IMR-90 (cell line): ENCODE results near the gene SH3RF3. TPM values are rescaled to one million over a fixed set of nuclear protein-coding genes. Genes with fewer than 3 reads are reported as not detected.
A peak's percentile ranks its signal among the peaks of the same experiment; 100 is the strongest.

Experiments used
- ATAC-seq: fragments of 200-7000 bp; cut with Tn5 transposase; 2 replicates; pipeline ENCODE4 v1.9.1; 2020; ENCODE audit warnings: low read depth, mild to moderate bottlenecking, moderate library complexity
- BruUV-seq: library from RNA; stranded (reverse); fragments of 400-500 nt; replicated peaks from 2 replicates; lab custom pipeline; 2021; lab: Mats Ljungman, UMichigan
- CTCF ChIA-PET: fragments of 300-600 bp; formaldehyde crosslinking; extraction: SDS; loops from one replicate; lab custom pipeline; 2021; ENCODE audit warnings: antibody characterized with exemption; lab: Yijun Ruan, JAX
- POLR2A ChIA-PET: fragments of 300-600 bp; sonication (Branson Sonifier 250); formaldehyde crosslinking; loops from one replicate; lab custom pipeline; 2022; ENCODE audit warnings: antibody characterized with exemption; ENCODE audit not compliant: unreplicated experiment; lab: Charles Lee
- DNase-seq: peaks from one replicate; pipeline ENCODE4 v3.0.0; 2013
- H2AFZ ChIP-seq: replicated peaks from 2 replicates; pipeline ENCODE3; 2013; ENCODE audit warnings: low read length, mild to moderate bottlenecking; ENCODE audit not compliant: poor library complexity
- H2AK5ac ChIP-seq: 2 replicates; pipeline ENCODE4 v1.6.1; 2013; ENCODE audit warnings: low read depth, low read length, inconsistent platforms
- H2AK9ac ChIP-seq: replicated peaks from 2 replicates; pipeline ENCODE3; 2013; ENCODE audit warnings: mild to moderate bottlenecking, low read depth, low read length, moderate library complexity; ENCODE audit not compliant: poor library complexity
- H2BK120ac ChIP-seq: 2 replicates; pipeline ENCODE4 v1.6.1; 2013; ENCODE audit warnings: low read depth, low read length, inconsistent platforms
- H2BK15ac ChIP-seq: 3 replicates; pipeline ENCODE4 v1.6.1; 2013; ENCODE audit warnings: low read depth, low read length, inconsistent platforms
- H2BK20ac ChIP-seq: 2 replicates; pipeline ENCODE4 v1.6.1; 2013; ENCODE audit warnings: low read depth, mild to moderate bottlenecking, inconsistent platforms, low read length, moderate library complexity
- H2BK5ac ChIP-seq: 2 replicates; pipeline ENCODE4 v1.6.1; 2013; ENCODE audit warnings: mild to moderate bottlenecking, low read depth, low read length, inconsistent platforms; ENCODE audit not compliant: poor library complexity, severe bottlenecking
- H3K14ac ChIP-seq: replicated peaks from 2 replicates; pipeline ENCODE4 v1.6.1; 2013; ENCODE audit warnings: low read depth, low read length, inconsistent platforms
- H3K18ac ChIP-seq: 2 replicates; pipeline ENCODE4 v1.6.1; 2013; ENCODE audit warnings: low read depth, low read length, control low read depth
- H3K23ac ChIP-seq: 2 replicates; pipeline ENCODE4 v1.6.1; 2013; ENCODE audit warnings: low read depth, low read length, inconsistent platforms
- H3K27ac ChIP-seq: 2 replicates; pipeline ENCODE4 v1.5.1; 2013; ENCODE audit warnings: mild to moderate bottlenecking, control low read depth, low read length; ENCODE audit not compliant: insufficient read depth
- H3K27me3 ChIP-seq: 2 replicates; pipeline ENCODE4 v1.6.1; 2013; ENCODE audit warnings: low read length; ENCODE audit not compliant: control insufficient read depth, insufficient read depth
- H3K36me3 ChIP-seq: 2 replicates; pipeline ENCODE4 v1.6.1; 2013; ENCODE audit warnings: low read length, mixed read lengths; ENCODE audit not compliant: control insufficient read depth, insufficient read depth
- H3K4ac ChIP-seq: 2 replicates; pipeline ENCODE4 v1.6.1; 2013; ENCODE audit warnings: low read depth, low read length, inconsistent platforms
- H3K4me1 ChIP-seq: 2 replicates; pipeline ENCODE4 v1.6.1; 2013; ENCODE audit warnings: low read length, mixed read lengths; ENCODE audit not compliant: control insufficient read depth, insufficient read depth
- H3K4me2 ChIP-seq: 2 replicates; pipeline ENCODE4 v1.6.1; 2013; ENCODE audit warnings: low read depth, mild to moderate bottlenecking, control low read depth, low read length, moderate library complexity
- H3K4me3 ChIP-seq: 2 replicates; pipeline ENCODE4 v1.5.1; 2013; ENCODE audit warnings: low read depth, mild to moderate bottlenecking, control low read depth, low read length, moderate library complexity; ENCODE audit not compliant: insufficient read depth
- H3K56ac ChIP-seq: 2 replicates; pipeline ENCODE4 v1.6.1; 2013; ENCODE audit warnings: low read length, inconsistent platforms; ENCODE audit not compliant: insufficient read depth; ENCODE audit errors: extremely low read depth
- H3K79me1 ChIP-seq, 2 experiments: 2 replicates each; pipeline ENCODE4 v1.6.1; 2013; ENCODE audit warnings: low read length in 2 of 2, inconsistent platforms in 1 of 2, low read depth in 1 of 2
- H3K9ac ChIP-seq: 2 replicates; pipeline ENCODE4 v1.6.1; 2013; ENCODE audit warnings: low read depth, low read length, control low read depth
- H3K9me1 ChIP-seq: 2 replicates; pipeline ENCODE4 v1.6.1; 2013; ENCODE audit warnings: low read length, inconsistent platforms; ENCODE audit not compliant: insufficient read depth
- H3K9me3 ChIP-seq: 2 replicates; pipeline ENCODE4 v1.6.1; 2013; ENCODE audit warnings: low read length; ENCODE audit not compliant: control insufficient read depth, insufficient read depth
- H4K20me1 ChIP-seq: 2 replicates; pipeline ENCODE4 v1.6.1; 2013; ENCODE audit warnings: low read length, inconsistent platforms; ENCODE audit not compliant: insufficient read depth
- H4K5ac ChIP-seq: 2 replicates; pipeline ENCODE4 v1.6.1; 2013; ENCODE audit warnings: mild to moderate bottlenecking, low read depth, low read length, control low read depth
- H4K8ac ChIP-seq, 2 experiments: 2 replicates each; pipeline ENCODE4 v1.6.1; 2013; ENCODE audit warnings: low read depth in 2 of 2, low read length in 2 of 2, control low read depth in 1 of 2, inconsistent platforms in 1 of 2
- H4K91ac ChIP-seq: 2 replicates; pipeline ENCODE4 v1.6.1; 2013; ENCODE audit warnings: low read depth, low read length, inconsistent platforms; ENCODE audit not compliant: insufficient read depth
- CEBPB ChIP-seq: IDR thresholded peaks from 2 replicates; pipeline ENCODE4 v1.6.1; 2012; ENCODE audit warnings: low read depth, low read length, improper control_type of control experiment
- RAD21 ChIP-seq: IDR thresholded peaks from 2 replicates; pipeline ENCODE4 v1.6.1; 2012; ENCODE audit warnings: low read length, improper control_type of control experiment
- RCOR1 ChIP-seq: IDR thresholded peaks from 2 replicates; pipeline ENCODE4 v1.6.1; 2012; ENCODE audit warnings: mild to moderate bottlenecking, low read length, improper control_type of control experiment; ENCODE audit not compliant: insufficient replicate concordance
- WGBS, 2 experiments: methylation state at CpG; one replicate each; pipeline versions ENCODE4 v1.1.5 to v1.1.7; 2013; ENCODE audit warnings: missing lambda C conversion rate in 2 of 2; ENCODE audit not compliant: insufficient read length in 1 of 2; ENCODE audit errors: extremely low coverage in 2 of 2; 5-methylcytosine and 5-hydroxymethylcytosine counted together
- dilution Hi-C: fragments of 300-500 bp; cut with HindIII; formaldehyde crosslinking; loops from one replicate; pipeline ENCODE4 v1.14.3; 2018; ENCODE audit warnings: low sequenced_read_pairs; ENCODE audit not compliant: unreplicated experiment
- in situ Hi-C: fragments of 300-500 bp; cut with MboI; formaldehyde crosslinking; loops from 3 replicates; pipeline ENCODE4 v1.14.3; 2019; ENCODE audit warnings: low sequenced_read_pairs, inconsistent platforms, mixed read lengths
- intact Hi-C: fragments of 100-400 bp; cut with micrococcal nuclease; formaldehyde crosslinking; loops from 2 replicates; pipeline ENCODE4 v1.10.0; 2022
- polyA plus RNA-seq, 3 experiments: library from polyadenylated mRNA; depleted of rRNA; stranded (reverse); fragments of >200 nt; gene quantifications; 2 replicates each; pipeline ENCODE4 v1.2.3, GENCODE V29; 2012; ENCODE audit warnings: low replicate concordance in 1 of 3
- total RNA-seq: library from RNA; depleted of rRNA; stranded (reverse); fragments of >200 nt; gene quantifications from 2 replicates; pipeline ENCODE4 v1.2.3, GENCODE V29; 2012

Gene SH3RF3
- total and polyA plus RNA-seq, 2 of the 4 experiments (the other 2 are of a cell fraction), result 3.4 to 5.3 TPM

GRCh38 chr2:109189751-109190150 lies 60.7 kb downstream of the SH3RF3 start:
- ChIA-PET CTCF (no interaction called here), POLR2A (no interaction called here)
- H3K18ac ChIP-seq, result no peak overlapping the region
- ATAC-seq, result no peak
- no peak overlapping the region for H2BK5ac ChIP-seq
- H3K36me3 ChIP-seq, result no peaks in the 10 kb centered on the region
- peaks cover 25% of the 10 kb centered on the region for H3K9me1 ChIP-seq
- no peak overlapping the region for H4K5ac ChIP-seq
- H3K9ac ChIP-seq, result no peak overlapping the region
- H2AK9ac ChIP-seq, result no peak overlapping the region
- intact Hi-C loops, result no loop called here
- H3K4me3 ChIP-seq, result no peak overlapping the region
- H3K23ac ChIP-seq, result no peak overlapping the region; the same call in 1 of the 2 replicates
- no peak overlapping the region; the same call in 1 of the 2 replicates for H3K4ac ChIP-seq
- H3K4me2 ChIP-seq, result no peak overlapping the region
- H3K79me1 ChIP-seq, result peaks cover 65 to 88% of the 10 kb centered on the region in 2 experiments
- in situ Hi-C loops, result no loop called here
- H4K8ac ChIP-seq, result no peak overlapping the region
- DNase-seq, result no peak
- 0 out of 3 replicates have a peak overlapping the region, but pooled peaks have one; percentile 41 for H2BK15ac ChIP-seq
- BruUV-seq, result no TSS peak
- no CpG with 5 or more reads among the region's 5 CpGs for WGBS, 2 experiments
- H2AK5ac ChIP-seq, result peak overlapping the region; percentile 69; the same call in 1 of the 2 replicates
- no peak overlapping the region for H4K91ac ChIP-seq
- no peak for TF ChIP-seq RCOR1
- peak; percentile 0 for TF ChIP-seq CEBPB
- TF ChIP-seq RAD21, result no peak
- dilution Hi-C loops, result no loop called here
- no peaks in the 10 kb centered on the region for H3K9me3 ChIP-seq
- H3K27me3 ChIP-seq, result no peaks in the 10 kb centered on the region
- peaks cover 39% of the 10 kb centered on the region; the same call in 1 of the 2 replicates for H4K20me1 ChIP-seq
- no peak overlapping the region for H2BK20ac ChIP-seq
- H2AFZ ChIP-seq, result no peak overlapping the region
- H3K4me1 ChIP-seq, result peaks cover 18% of the 10 kb centered on the region
- no peak overlapping the region for H3K56ac ChIP-seq
- H3K27ac ChIP-seq, result no peak overlapping the region
- H2BK120ac ChIP-seq, result no peak overlapping the region
- H3K14ac ChIP-seq, result peak overlapping the region; percentile 33; the same call in 1 of the 2 replicates
